CD4-positive, alpha-beta T cell (primary cell): ENCODE measurements around the gene PPIP5K1. TPM values are rescaled to one million over a fixed set of nuclear protein-coding genes. Genes with fewer than 3 reads are reported as not detected.

ENCODE experiments used
- ATAC-seq: fragments of 200-7000 bp; cut with Tn5 transposase; one replicate; pipeline ENCODE4 v1.10.0; 2022; ENCODE audit warnings: mild to moderate bottlenecking; ENCODE audit not compliant: poor library complexity
- CTCF ChIA-PET: fragments of 350-600 bp; sonication (Branson Sonifier 250); formaldehyde crosslinking; loops from one replicate; lab custom pipeline; 2021; ENCODE audit warnings: antibody characterized with exemption, inconsistent platforms; lab: Charles Lee
- POLR2A ChIA-PET: fragments of 350-600 bp; sonication (Branson Sonifier 250); formaldehyde crosslinking; loops from one replicate; lab custom pipeline; 2021; ENCODE audit warnings: antibody characterized with exemption, inconsistent platforms; lab: Charles Lee
- DNase-seq, 14 experiments: peaks; one replicate each; pipeline ENCODE4 v3.0.0-alpha.2; 2013 to 2020; ENCODE audit warnings: mixed read lengths in 2 of 14
- H3K27ac ChIP-seq, 2 donors: one replicate each; pipeline versions ENCODE4 v1.5.1 to v1.7.0; 2013; ENCODE audit warnings: low read length in 2 of 2, low read depth in 1 of 2, mild to moderate bottlenecking in 1 of 2
- H3K27me3 ChIP-seq, 2 experiments: 1 replicate in 1 of 2; 2 replicates in 1 of 2; pipeline versions ENCODE4 v1.6.1 to v1.7.0; 2013; ENCODE audit warnings: low read length in 2 of 2, control low read depth in 1 of 2, mild to moderate bottlenecking in 1 of 2, moderate library complexity in 1 of 2; ENCODE audit not compliant: insufficient read depth in 2 of 2, control insufficient read depth in 1 of 2
- H3K36me3 ChIP-seq: one replicate; pipeline ENCODE4 v1.6.1; 2013; ENCODE audit warnings: low read length, control low read depth; ENCODE audit not compliant: insufficient read depth
- H3K4me1 ChIP-seq: one replicate; pipeline ENCODE4 v1.6.1; 2013; ENCODE audit warnings: low read length, control low read depth; ENCODE audit not compliant: insufficient read depth
- H3K4me3 ChIP-seq: one replicate; pipeline ENCODE4 v1.5.1; 2013; ENCODE audit warnings: mild to moderate bottlenecking, low read length, moderate library complexity
- H3K9me3 ChIP-seq, 2 experiments: 1 replicate in 1 of 2; 2 replicates in 1 of 2; pipeline versions ENCODE4 v1.6.1 to v1.7.0; 2013; ENCODE audit warnings: low read length in 2 of 2, mild to moderate bottlenecking in 2 of 2, control low read depth in 1 of 2, moderate library complexity in 1 of 2; ENCODE audit not compliant: control insufficient read depth in 1 of 2, insufficient read depth in 1 of 2
- H3K27ac Mint-ChIP-seq: one replicate; pipeline ENCODE4 v1.8.0; 2020; ENCODE audit warnings: mixed read lengths
- H3K27me3 Mint-ChIP-seq: one replicate; pipeline ENCODE4 v1.8.0; 2021; ENCODE audit warnings: mixed read lengths
- H3K36me3 Mint-ChIP-seq: one replicate; pipeline ENCODE4 v1.8.0; 2021; ENCODE audit warnings: low read depth, mixed read lengths
- H3K4me1 Mint-ChIP-seq: one replicate; pipeline ENCODE4 v1.8.0; 2021; ENCODE audit warnings: low read depth, mixed read lengths
- H3K4me3 Mint-ChIP-seq: one replicate; pipeline ENCODE4 v1.8.0; 2020; ENCODE audit warnings: mild to moderate bottlenecking, mixed read lengths
- H3K9me3 Mint-ChIP-seq: one replicate; pipeline ENCODE4 v1.8.0; 2020; ENCODE audit warnings: mixed read lengths
- intact Hi-C, 2 experiments: fragments of 100-400 bp; cut with DNase I in 1 of 2; cut with micrococcal nuclease in 1 of 2; formaldehyde crosslinking; loops; one replicate each; pipeline versions ENCODE4 v1.15.1 to v1.9.0; 2023 to 2025; cut with DNase I, micrococcal nuclease
- total RNA-seq, 174 experiments: library from RNA in 2 of 174; stranded (reverse) in 2 of 174; gene quantifications; one replicate each; pipeline ENCODE4 v1.2.3 and lab custom pipeline; 2021 to 2026
- TF ChIP-seq, protein P1 (sequence below): fragments of 200-600 bp; IDR thresholded peaks from one replicate; pipeline ENCODE4 v1.8.0; 2022; ENCODE audit warnings: antibody characterized with exemption, mild to moderate bottlenecking

The PPIP5K1 gene
- total RNA-seq, 2 experiments from 2014 or later, result 16.9 to 23.8 TPM

DNA sequence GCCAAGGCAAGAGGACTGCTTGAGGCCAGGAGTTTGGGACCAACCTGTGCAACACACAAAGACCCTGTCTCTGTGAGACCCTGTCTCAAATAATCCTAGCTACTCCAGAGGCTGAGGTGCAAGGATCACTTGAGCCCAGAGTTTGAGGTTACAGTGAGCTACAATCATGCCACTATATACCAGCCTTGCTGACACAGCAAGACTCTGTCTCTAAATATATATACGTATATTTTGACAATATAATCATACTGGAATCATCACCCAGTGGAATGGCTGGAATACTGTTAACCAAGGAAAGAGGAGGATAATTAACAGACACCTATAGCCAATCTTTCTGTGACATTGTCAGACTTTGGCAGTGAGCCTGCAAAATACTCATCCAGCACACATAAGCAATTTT is 81.6 kb downstream of the PPIP5K1 start:
- Histone ChIP-seq H3K36me3 (no peaks in the 10 kb centered on the region), H3K4me1 (peaks cover 23% of the 10 kb centered on the region), H3K27ac (no peak overlapping the region), H3K27me3 (no peaks in the 10 kb centered on the region), H3K9me3 (no peaks in the 10 kb centered on the region), H3K4me3 (no peak overlapping the region)
- Mint-ChIP-seq H3K4me1 (peaks cover 27% of the 10 kb centered on the region), H3K9me3 (no peaks in the 10 kb centered on the region), H3K36me3 (no peaks in the 10 kb centered on the region), H3K4me3 (peak overlapping the region; percentile 68), H3K27ac (peak overlapping the region; percentile 31), H3K27me3 (no peaks in the 10 kb centered on the region)
- CTCF ChIA-PET, result interaction anchor here (0.6 kb wide), 1 partner anchor 628 kb away, joined by 3 read pairs; no protein-coding TSS in a partner anchor
- ATAC-seq (no peak), DNase-seq (no peak)
- intact Hi-C loops, result no loop called here
- TF ChIP-seq, protein P1, sequence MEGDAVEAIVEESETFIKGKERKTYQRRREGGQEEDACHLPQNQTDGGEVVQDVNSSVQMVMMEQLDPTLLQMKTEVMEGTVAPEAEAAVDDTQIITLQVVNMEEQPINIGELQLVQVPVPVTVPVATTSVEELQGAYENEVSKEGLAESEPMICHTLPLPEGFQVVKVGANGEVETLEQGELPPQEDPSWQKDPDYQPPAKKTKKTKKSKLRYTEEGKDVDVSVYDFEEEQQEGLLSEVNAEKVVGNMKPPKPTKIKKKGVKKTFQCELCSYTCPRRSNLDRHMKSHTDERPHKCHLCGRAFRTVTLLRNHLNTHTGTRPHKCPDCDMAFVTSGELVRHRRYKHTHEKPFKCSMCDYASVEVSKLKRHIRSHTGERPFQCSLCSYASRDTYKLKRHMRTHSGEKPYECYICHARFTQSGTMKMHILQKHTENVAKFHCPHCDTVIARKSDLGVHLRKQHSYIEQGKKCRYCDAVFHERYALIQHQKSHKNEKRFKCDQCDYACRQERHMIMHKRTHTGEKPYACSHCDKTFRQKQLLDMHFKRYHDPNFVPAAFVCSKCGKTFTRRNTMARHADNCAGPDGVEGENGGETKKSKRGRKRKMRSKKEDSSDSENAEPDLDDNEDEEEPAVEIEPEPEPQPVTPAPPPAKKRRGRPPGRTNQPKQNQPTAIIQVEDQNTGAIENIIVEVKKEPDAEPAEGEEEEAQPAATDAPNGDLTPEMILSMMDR, result no peak
- POLR2A ChIA-PET, result no interaction called here

DNA sequence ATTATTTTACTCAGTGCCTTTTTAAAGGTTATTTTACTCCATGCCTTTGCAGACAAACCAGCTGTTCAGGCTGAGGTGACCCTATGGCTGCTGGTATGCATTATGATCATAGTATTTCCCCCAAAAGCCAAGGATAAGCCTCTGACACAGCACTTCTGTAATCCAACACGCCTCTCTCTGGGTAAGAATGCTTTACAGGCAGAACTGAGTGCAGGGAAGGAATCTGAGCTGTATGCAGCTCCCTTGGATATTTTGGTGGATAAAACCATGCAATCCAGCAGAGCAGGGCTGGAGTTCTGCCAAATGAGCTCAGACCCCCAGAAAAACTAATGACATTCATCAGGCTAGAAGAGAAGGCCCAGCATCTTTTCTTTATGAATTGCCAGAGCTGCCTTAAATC is 84.3 kb downstream of the PPIP5K1 start:
- Mint-ChIP-seq H3K27ac (no peak overlapping the region), H3K4me3 (no peak overlapping the region), H3K27me3 (no peaks in the 10 kb centered on the region), H3K9me3 (no peaks in the 10 kb centered on the region), H3K36me3 (no peaks in the 10 kb centered on the region), H3K4me1 (peaks cover 15% of the 10 kb centered on the region)
- Histone ChIP-seq H3K27me3 (no peaks in the 10 kb centered on the region), H3K9me3 (no peaks in the 10 kb centered on the region), H3K4me1 (peaks cover 11% of the 10 kb centered on the region), H3K36me3 (no peaks in the 10 kb centered on the region), H3K27ac (no peak overlapping the region), H3K4me3 (no peak overlapping the region)
- ChIA-PET CTCF (interaction anchor here (1.2 kb wide), 1 partner anchor 130 kb away, joined by 4 read pairs; no protein-coding TSS in a partner anchor), POLR2A (no interaction called here)
- DNase-seq, result no peak
- TF ChIP-seq, protein P1, result no peak
- no peak for ATAC-seq
- intact Hi-C loops, result no loop called here

DNA sequence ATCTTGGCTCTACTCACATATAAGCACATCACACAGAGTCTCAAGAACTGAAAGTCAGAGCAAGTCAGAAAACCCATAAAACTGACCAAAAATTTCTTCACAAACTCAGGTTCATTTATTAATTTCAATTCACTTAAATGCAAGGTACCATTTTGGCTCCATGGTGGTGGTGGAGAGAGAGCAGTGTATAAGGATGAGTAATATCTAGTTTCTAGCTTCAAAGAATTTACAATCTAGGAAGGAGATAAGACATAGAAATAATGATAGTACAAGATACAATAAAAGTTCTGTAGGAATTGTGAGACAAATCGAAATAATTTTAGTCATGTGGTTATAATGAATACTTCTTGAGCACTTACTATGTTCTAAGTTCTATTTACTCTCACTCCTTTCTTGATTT is 90.4 kb downstream of the PPIP5K1 start:
- Histone ChIP-seq H3K4me1 (no peaks in the 10 kb centered on the region), H3K9me3 (no peaks in the 10 kb centered on the region), H3K27ac (no peak overlapping the region), H3K27me3 (no peaks in the 10 kb centered on the region), H3K4me3 (no peak overlapping the region), H3K36me3 (no peaks in the 10 kb centered on the region)
- ChIA-PET POLR2A (interaction anchor here (0.7 kb wide), 1 partner anchor 550 kb away, joined by 3 read pairs; no protein-coding TSS in a partner anchor), CTCF (no interaction called here)
- Mint-ChIP-seq H3K27ac (no peak overlapping the region), H3K36me3 (no peaks in the 10 kb centered on the region), H3K4me1 (no peaks in the 10 kb centered on the region), H3K4me3 (no peak overlapping the region), H3K9me3 (no peaks in the 10 kb centered on the region), H3K27me3 (no peaks in the 10 kb centered on the region)
- TF ChIP-seq, protein P1, result no peak
- intact Hi-C loops, result loop anchor here in 1 of 2 experiments (5.0 kb wide), 1 partner anchor 167 kb away; the partner anchor contains the start of gene LCMT2
- ATAC-seq (no peak), DNase-seq (no peak)
